ENCODE measurements around the gene TTF2. TPM values are rescaled to one million over a fixed set of nuclear protein-coding genes. Genes with fewer than 3 reads are reported as not detected.

The TTF2 gene
- total RNA-seq, 2 experiments from 2014 or later, result 35.4 to 36.6 TPM

- H3K36me3 Mint-ChIP-seq (ENCODE audit: low read depth), result no peaks in the 10 kb centered on the region
- ATAC-seq (ENCODE audit: poor library complexity) (no peak), DNase-seq (no peak)
- Histone ChIP-seq H3K36me3 (ENCODE audit: insufficient read depth, low read length) (no peaks in the 10 kb centered on the region), H3K4me3 (ENCODE audit: low read length) (no peak overlapping the region), H3K27me3 (ENCODE audit: control insufficient read depth in 1 of 2, insufficient read depth in 2 of 2, low read length in 2 of 2) (no peaks in the 10 kb centered on the region), H3K9me3 (ENCODE audit: control insufficient read depth in 1 of 2, insufficient read depth in 1 of 2, low read length in 2 of 2) (no peaks in the 10 kb centered on the region), H3K4me1 (ENCODE audit: insufficient read depth, low read length) (no peaks in the 10 kb centered on the region), H3K27ac (ENCODE audit: low read depth in 1 of 2, low read length in 2 of 2) (no peak overlapping the region)
- peaks cover 16% of the 10 kb centered on the region for H3K27me3 Mint-ChIP-seq
- no peaks in the 10 kb centered on the region for H3K4me1 Mint-ChIP-seq (ENCODE audit: low read depth)
- H3K27ac Mint-ChIP-seq, result no peak overlapping the region
- intact Hi-C loops (cut with DNase I, micrococcal nuclease), result no loop called here
- no peak overlapping the region for H3K4me3 Mint-ChIP-seq
- ChIA-PET CTCF (no interaction called here), POLR2A (no interaction called here)
- TF ChIP-seq CTCF (IDR thresholded peaks at IDR 0.05), result no peak
- no peaks in the 10 kb centered on the region for H3K9me3 Mint-ChIP-seq
Measured at GRCh38 chr1:117136749-117137148, 76.6 kb downstream of the TTF2 start.

DNA sequence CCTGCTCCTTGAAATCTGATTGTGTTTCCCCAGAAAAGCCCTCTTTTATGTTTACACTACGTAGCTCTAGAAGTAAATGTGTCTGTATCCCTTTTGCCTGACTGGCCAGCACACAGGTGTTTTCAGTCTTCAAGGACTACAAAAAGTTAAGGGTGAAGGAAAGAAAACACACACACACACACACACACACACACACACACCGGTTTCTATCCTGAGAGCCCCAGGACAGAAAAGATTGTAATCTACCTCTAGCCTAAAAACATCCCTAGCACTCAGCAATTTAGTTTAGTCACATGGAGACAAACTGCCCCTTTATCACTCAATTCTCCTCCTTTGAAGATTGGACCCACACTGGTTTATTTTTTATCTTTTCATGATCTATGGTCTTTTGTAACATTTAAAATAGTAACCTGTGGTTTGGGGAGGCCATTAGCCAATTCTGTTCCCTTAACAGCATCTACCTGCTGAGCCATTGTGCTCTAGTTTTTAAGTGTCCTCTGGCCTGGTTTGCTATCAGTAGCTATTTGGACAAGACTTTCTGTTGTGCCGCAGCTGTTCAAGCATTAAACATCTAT is 77.2 kb downstream of the TTF2 start:
- ATAC-seq (ENCODE audit: poor library complexity), result no peak
- CTCF ChIA-PET, result no interaction called here
- H3K4me1 Mint-ChIP-seq (ENCODE audit: low read depth), result no peaks in the 10 kb centered on the region
- TF ChIP-seq CTCF (IDR thresholded peaks at IDR 0.05), result no peak
- no peaks in the 10 kb centered on the region for H3K9me3 Mint-ChIP-seq
- Histone ChIP-seq H3K4me3 (ENCODE audit: low read length) (no peak overlapping the region), H3K36me3 (ENCODE audit: insufficient read depth, low read length) (no peaks in the 10 kb centered on the region), H3K27ac (ENCODE audit: low read depth in 1 of 2, low read length in 2 of 2) (no peak overlapping the region), H3K9me3 (ENCODE audit: control insufficient read depth in 1 of 2, insufficient read depth in 1 of 2, low read length in 2 of 2) (no peaks in the 10 kb centered on the region), H3K4me1 (ENCODE audit: insufficient read depth, low read length) (no peaks in the 10 kb centered on the region), H3K27me3 (ENCODE audit: control insufficient read depth in 1 of 2, insufficient read depth in 2 of 2, low read length in 2 of 2) (no peaks in the 10 kb centered on the region)
- H3K4me3 Mint-ChIP-seq, result no peak overlapping the region
- no peak for DNase-seq
- peaks cover 16% of the 10 kb centered on the region for H3K27me3 Mint-ChIP-seq
- POLR2A ChIA-PET, result no interaction called here
- intact Hi-C loops (cut with DNase I, micrococcal nuclease), result no loop called here
- H3K27ac Mint-ChIP-seq, result no peak overlapping the region
- no peaks in the 10 kb centered on the region for H3K36me3 Mint-ChIP-seq (ENCODE audit: low read depth)

- H3K9me3 ChIP-seq (ENCODE audit: control insufficient read depth in 1 of 2, insufficient read depth in 1 of 2, low read length in 2 of 2), result no peaks in the 10 kb centered on the region
- no peaks in the 10 kb centered on the region for H3K4me1 ChIP-seq (ENCODE audit: insufficient read depth, low read length)
- no peaks in the 10 kb centered on the region for H3K27me3 ChIP-seq (ENCODE audit: control insufficient read depth in 1 of 2, insufficient read depth in 2 of 2, low read length in 2 of 2)
- no peak for ATAC-seq (ENCODE audit: poor library complexity)
- H3K4me1 Mint-ChIP-seq (ENCODE audit: low read depth), result no peaks in the 10 kb centered on the region
- H3K27ac ChIP-seq (ENCODE audit: low read depth in 1 of 2, low read length in 2 of 2), result no peak overlapping the region
- no peaks in the 10 kb centered on the region for H3K9me3 Mint-ChIP-seq
- no peak overlapping the region for H3K4me3 ChIP-seq (ENCODE audit: low read length)
- H3K4me3 Mint-ChIP-seq, result no peak overlapping the region
- H3K36me3 ChIP-seq (ENCODE audit: insufficient read depth, low read length), result no peaks in the 10 kb centered on the region
- ChIA-PET CTCF (no interaction called here), POLR2A (no interaction called here)
- H3K36me3 Mint-ChIP-seq (ENCODE audit: low read depth), result no peaks in the 10 kb centered on the region
- peaks cover 16% of the 10 kb centered on the region for H3K27me3 Mint-ChIP-seq
- no peak for TF ChIP-seq CTCF (IDR thresholded peaks at IDR 0.05)
- DNase-seq, result no peak
- no peak overlapping the region for H3K27ac Mint-ChIP-seq
- intact Hi-C loops (cut with DNase I, micrococcal nuclease), result no loop called here
Measured at GRCh38 chr1:117138106-117138505, 78.0 kb downstream of the TTF2 start.

Measured in CD4-positive, alpha-beta T cell (primary cell).